GM12878 (cell line): ENCODE results near the gene CR1. TPM values are rescaled to one million over a fixed set of nuclear protein-coding genes. Genes with fewer than 3 reads are reported as not detected.

ENCODE experiments used
- ATAC-seq: fragments of 200-7000 bp; cut with Tn5 transposase; 3 replicates; pipeline ENCODE4 v1.9.1; 2020; ENCODE audit warnings: mild to moderate bottlenecking, moderate library complexity
- BruUV-seq: library from RNA; stranded (reverse); fragments of 400-500 nt; replicated peaks from 2 replicates; lab custom pipeline; 2021; lab: Mats Ljungman, UMichigan
- CTCF ChIA-PET: fragments of 300-600 bp; sonication (Branson Sonifier 250); formaldehyde crosslinking; extraction: SDS; loops from one replicate; lab custom pipeline; 2021; ENCODE audit warnings: inconsistent platforms; lab: Yijun Ruan, JAX
- POLR2A ChIA-PET: fragments of 350-600 bp; formaldehyde crosslinking; extraction: SDS; loops from one replicate; lab custom pipeline; 2021; ENCODE audit warnings: inconsistent platforms; lab: Charles Lee
- RAD21 ChIA-PET: fragments of 300-600 bp; sonication (Branson Sonifier 250); formaldehyde crosslinking; loops from one replicate; lab custom pipeline; 2023; ENCODE audit warnings: antibody characterized with exemption; ENCODE audit not compliant: unreplicated experiment; lab: Charles Lee
- SMC1A ChIA-PET: fragments of 300-600 bp; sonication (Branson Sonifier 250); formaldehyde crosslinking; loops from one replicate; lab custom pipeline; 2023; ENCODE audit not compliant: unreplicated experiment, uncharacterized antibody; lab: Charles Lee
- DNase-seq: peaks from one replicate; pipeline ENCODE4 v3.0.0-alpha.2; 2011; ENCODE audit warnings: low read depth, low spot score
- FAIRE-seq: peaks from 3 replicates; lab custom pipeline; 2011; peaks lifted over from hg19 to GRCh38; lab: Jason Lieb, UNC
- H2AFZ ChIP-seq: 2 replicates; pipeline ENCODE4 v1.6.0; 2011; ENCODE audit warnings: low read depth, low read length, control low read depth; ENCODE audit not compliant: control insufficient read depth
- H3K27ac ChIP-seq: 2 replicates; pipeline ENCODE4 v1.5.1; 2011; ENCODE audit warnings: control low read depth; ENCODE audit not compliant: control insufficient read depth, insufficient read depth
- H3K27me3 ChIP-seq, 2 experiments: replicated peaks in 1 of 2; 2 replicates each; pipeline versions ENCODE4 v1.6.0 to v1.6.1; 2011; ENCODE audit warnings: low read length in 1 of 2; ENCODE audit not compliant: control insufficient read depth in 2 of 2, insufficient read depth in 2 of 2
- H3K36me3 ChIP-seq, 2 experiments: 2 replicates each; pipeline ENCODE4 v1.5.1; 2011; ENCODE audit warnings: low read length in 1 of 2; ENCODE audit not compliant: control insufficient read depth in 2 of 2, insufficient read depth in 2 of 2
- H3K4me1 ChIP-seq: 2 replicates; pipeline ENCODE4 v1.6.1; 2011; ENCODE audit warnings: mild to moderate bottlenecking, low read length, moderate library complexity, mixed read lengths; ENCODE audit not compliant: control insufficient read depth, insufficient read depth
- H3K4me2 ChIP-seq: 2 replicates; pipeline ENCODE4 v1.6.0; 2011; ENCODE audit warnings: control low read depth; ENCODE audit not compliant: control insufficient read depth, insufficient read depth
- H3K4me3 ChIP-seq: fragments of 200-600 bp; sonication (generic); 2 replicates; pipeline ENCODE4 v1.5.1; 2016
- H3K79me2 ChIP-seq: 2 replicates; pipeline ENCODE4 v1.6.0; 2011; ENCODE audit warnings: low read length; ENCODE audit not compliant: control insufficient read depth, insufficient read depth
- H3K9ac ChIP-seq: 2 replicates; pipeline ENCODE4 v1.8.0; 2011; ENCODE audit warnings: low read length, control low read depth, mixed read lengths; ENCODE audit not compliant: control insufficient read depth, insufficient read depth
- H3K9me3 ChIP-seq: replicated peaks from 3 replicates; pipeline ENCODE4 v1.5.1; 2011; ENCODE audit warnings: mild to moderate bottlenecking, low read length; ENCODE audit not compliant: control insufficient read depth, insufficient read depth
- H4K20me1 ChIP-seq: 2 replicates; pipeline ENCODE4 v1.6.0; 2011; ENCODE audit not compliant: control insufficient read depth, insufficient read depth
- DPF2 ChIP-seq: fragments of 450-650 bp; IDR thresholded peaks from 2 replicates; pipeline ENCODE4 v1.6.1; 2017; ENCODE audit warnings: mild to moderate bottlenecking
- MTA2 ChIP-seq: fragments of 450-650 bp; IDR thresholded peaks from 2 replicates; pipeline ENCODE4 v1.6.1; 2016; ENCODE audit warnings: low read depth, mild to moderate bottlenecking, moderate library complexity
- NFXL1 ChIP-seq: fragments of 450-650 bp; IDR thresholded peaks from 2 replicates; pipeline ENCODE4 v1.6.1; 2017; ENCODE audit warnings: antibody characterized with exemption, mild to moderate bottlenecking, borderline replicate concordance
- RAD21 ChIP-seq: IDR thresholded peaks from 2 replicates; pipeline ENCODE4 v1.6.1; 2011; ENCODE audit warnings: mild to moderate bottlenecking, low read depth, low read length, moderate library complexity; ENCODE audit not compliant: insufficient read depth
- RELA ChIP-seq: fragments of 450-650 bp; IDR thresholded peaks from 2 replicates; pipeline ENCODE4 v1.8.0; 2014; ENCODE audit warnings: borderline replicate concordance; ENCODE audit not compliant: partially characterized antibody
- SREBF2 ChIP-seq: IDR thresholded peaks from 2 replicates; pipeline ENCODE4 v1.6.1; 2012; ENCODE audit warnings: mild to moderate bottlenecking, low read length
- SUZ12 ChIP-seq: fragments of 200-600 bp; sonication (generic); IDR thresholded peaks from one replicate; pipeline ENCODE4 v1.6.1; 2018; ENCODE audit warnings: antibody characterized with exemption, mild to moderate bottlenecking; ENCODE audit not compliant: unreplicated experiment
- TCF3 ChIP-seq: IDR thresholded peaks from 2 replicates; pipeline ENCODE4 v1.6.1; 2012; ENCODE audit warnings: low read depth, mild to moderate bottlenecking, low read length, borderline replicate concordance; ENCODE audit not compliant: insufficient read depth
- ZNF207 ChIP-seq: fragments of 450-650 bp; IDR thresholded peaks from 2 replicates; pipeline ENCODE4 v1.6.1; 2014; ENCODE audit warnings: antibody characterized with exemption, mild to moderate bottlenecking, borderline replicate concordance
- ZNF217 ChIP-seq: fragments of 450-650 bp; IDR thresholded peaks from 2 replicates; pipeline ENCODE4 v1.6.1; 2017; ENCODE audit warnings: antibody characterized with exemption, mild to moderate bottlenecking
- WGBS: methylation state at CpG from one replicate; pipeline ENCODE4 v1.1.6; 2016; ENCODE audit warnings: low lambda C conversion rate; ENCODE audit not compliant: insufficient replicate concordance, insufficient coverage; ENCODE audit errors: missing lambda C conversion rate; 5-methylcytosine and 5-hydroxymethylcytosine counted together
- in situ Hi-C: fragments of 300-500 bp; cut with MboI; formaldehyde crosslinking; loops from 9 replicates; pipeline ENCODE4 v1.14.3; 2018; ENCODE audit warnings: mixed read lengths
- intact Hi-C: fragments of 100-400 bp; cut with micrococcal nuclease; formaldehyde crosslinking; loops from one replicate; pipeline ENCODE4 v1.14.2; 2022; ENCODE audit not compliant: unreplicated experiment
- polyA plus RNA-seq, 11 experiments: library from polyadenylated mRNA; depleted of rRNA in 4 of 11; unstranded in 6 of 11; stranded (reverse) in 5 of 11; fragments of >200 nt; fragmentation: Nextera tagmentation in 4 of 11; fragmentation: Illumina TruSeq in 1 of 11; extraction: Ambion mirVana in 4 of 11; extraction: Trizol in 1 of 11; gene quantifications; 1 replicate in 1 of 11; 2 replicates in 10 of 11; pipeline versions ENCODE4 v1.2.1 to v1.2.3, GENCODE V29; 2011 to 2016; ENCODE audit warnings: inconsistent platforms in 2 of 11, missing spikeins in 2 of 11, low read depth in 1 of 11
- total RNA-seq, 4 experiments: library from RNA; depleted of rRNA in 3 of 4; stranded (reverse); fragments of >200 nt in 3 of 4; fragmentation: Illumina TruSeq in 1 of 4; extraction: Trizol in 1 of 4; gene quantifications; 2 replicates each; pipeline versions ENCODE4 v1.2.1 to v1.2.3, GENCODE V29; 2013 to 2021

Gene CR1
- total and polyA plus RNA-seq, 10 of the 15 experiments (the other 5 are each of a cell fraction or from before 2014, with no cell fraction given) = 0.30 to 8.0 (median 4.3) TPM

DNA sequence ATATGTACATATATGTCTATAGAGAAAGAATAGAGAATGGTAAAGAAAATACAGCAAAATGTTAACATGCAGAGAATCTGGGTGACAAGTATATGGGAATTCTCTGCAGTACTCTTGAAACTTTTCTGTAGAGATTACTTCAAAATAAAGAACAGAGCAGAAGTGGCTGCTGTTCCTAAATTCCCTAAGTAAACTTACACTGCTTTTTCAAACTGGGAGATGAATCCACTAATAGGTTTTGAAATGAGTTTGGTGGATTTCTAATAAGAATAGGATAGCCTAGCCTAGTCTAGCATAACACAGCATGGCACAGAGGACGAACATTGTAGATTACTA is 42.3 kb upstream of the CR1 start:
- BruUV-seq = no TSS peak
- RAD21 ChIA-PET = interaction anchor here (1.1 to 3.1 kb wide), 5 partner anchors 19 to 46 kb away, joined by 4 to 11 read pairs (median 5); partner anchors contain the start of gene CR1
- no peak overlapping the region for H3K9ac ChIP-seq
- no peaks in the 10 kb centered on the region for H4K20me1 ChIP-seq
- POLR2A ChIA-PET = interaction anchor here (1.2 to 2.0 kb wide), 2 partner anchors 41 to 44 kb away, joined by 3 to 5 read pairs; no protein-coding TSS in a partner anchor
- intact Hi-C loops (loop anchor here (2.0 kb wide), 2 partner anchors 23 to 45 kb away; no protein-coding TSS in a partner anchor), in situ Hi-C loops (no loop called here)
- no peaks in the 10 kb centered on the region for H3K9me3 ChIP-seq
- H3K27ac ChIP-seq = no peak overlapping the region
- peak overlapping the region; percentile 81 for H3K4me2 ChIP-seq
- no peak for DNase-seq
- H3K4me1 ChIP-seq = peaks cover 15% of the 10 kb centered on the region
- 0% methylated on average over 1 of the region's 1 CpG for WGBS
- peak overlapping the region; percentile 16 for H2AFZ ChIP-seq
- CTCF ChIA-PET = interaction anchor here (0.7 to 3.0 kb wide), 10 partner anchors 8 to 46 kb away, joined by 3 to 13 read pairs (median 4); no protein-coding TSS in a partner anchor
- H3K27me3 ChIP-seq = no peaks in the 10 kb centered on the region
- peak overlapping the region; percentile 77; the same call in 1 of the 2 replicates for H3K4me3 ChIP-seq
- no peak for FAIRE-seq
- SMC1A ChIA-PET = interaction anchor here (0.6 to 2.9 kb wide), 8 partner anchors 8 to 67 kb away, joined by 3 to 29 read pairs (median 4); no protein-coding TSS in a partner anchor
- peaks cover 19% of the 10 kb centered on the region for H3K79me2 ChIP-seq
- no peak for TF ChIP-seq MTA2
- TF ChIP-seq TCF3 = no peak
- no peak for TF ChIP-seq RELA
- TF ChIP-seq RAD21 = no peak
- no peak for TF ChIP-seq SREBF2
- no peak for TF ChIP-seq ZNF217
- TF ChIP-seq NFXL1 = no peak
- TF ChIP-seq SUZ12 = no peak
- TF ChIP-seq ZNF207 = no peak
- TF ChIP-seq DPF2 = no peak
- H3K36me3 ChIP-seq = no peaks in the 10 kb centered on the region
- ATAC-seq = no peak; the same call in 2 of the 3 replicates
